DOHH2 (cell line): ENCODE measurements around the gene MRM2.

Experiments
- CTCF ChIP-seq: fragments of 200-600 bp; sonication (generic); IDR thresholded peaks from one replicate; pipeline ENCODE4 v1.5.1; 2014; ENCODE audit warnings: antibody characterized with exemption, mild to moderate bottlenecking, low read depth, low read length; ENCODE audit not compliant: poor library complexity, severe bottlenecking
- EZH2phosphoT487 ChIP-seq: fragments of 200-600 bp; sonication (generic); IDR thresholded peaks from 2 replicates; pipeline ENCODE4 v1.6.1; 2017; ENCODE audit warnings: borderline replicate concordance, mild to moderate bottlenecking, antibody characterized with exemption, low read length, moderate library complexity, mixed read lengths

- TF ChIP-seq CTCF, result no peak
- no peak for TF ChIP-seq EZH2phosphoT487
These were observed 39.5 kb upstream of the MRM2 start for GRCh38 chr7:2281541-2281940.
